Fibroblast of pulmonary artery (primary cell): ENCODE measurements around the gene CDH19.
"Not testable (repeated sequence)": the region's sequence is repeated elsewhere in the genome, so short reads cannot be mapped to it uniquely, and the experiment has no call there.

ENCODE experiments used
- DNase-seq: peaks from one replicate; pipeline ENCODE4 v3.0.0-alpha.2; 2010; ENCODE audit warnings: low read depth
- H3K4me3 ChIP-seq: replicated peaks from 2 replicates; pipeline ENCODE4 v1.5.1; 2011; ENCODE audit warnings: low read depth, mild to moderate bottlenecking, control low read depth, low read length, moderate library complexity
- CTCF ChIP-seq: IDR thresholded peaks from 2 replicates; pipeline ENCODE4 v1.5.1; 2011; ENCODE audit warnings: mild to moderate bottlenecking, control low read depth, low read length, inconsistent platforms; ENCODE audit errors: missing control alignments

CDH19 gene

GRCh38 chr18:66495844-66496243, 108.0 kb downstream of the CDH19 start:
- H3K4me3 ChIP-seq = no peak overlapping the region
- DNase-seq = peak; percentile 30
- peak; percentile 29 for TF ChIP-seq CTCF

- no peak for TF ChIP-seq CTCF
- DNase-seq = no peak
- no peak overlapping the region for H3K4me3 ChIP-seq
These were observed 130.0 kb downstream of the CDH19 start for GRCh38 chr18:66473882-66474281.

GRCh38 chr18:66466184-66466583, 137.7 kb downstream of the CDH19 start:
- not testable (repeated sequence) for DNase-seq

GRCh38 chr18:66461344-66461743, 142.5 kb downstream of the CDH19 start:
- TF ChIP-seq CTCF = no peak
- DNase-seq = no peak
- no peak overlapping the region for H3K4me3 ChIP-seq

More at GRCh38 chr18:66466184-66466583, 137.7 kb downstream of the CDH19 start:
- H3K4me3 ChIP-seq = not testable (repeated sequence)

- DNase-seq = no peak
- no peak for TF ChIP-seq CTCF
- H3K4me3 ChIP-seq = no peak overlapping the region
These were observed 146.6 kb downstream of the CDH19 start for GRCh38 chr18:66457245-66457644.
